LNCaP clone FGC (cell line): ENCODE data around the gene PRDM1.
A peak's percentile ranks its signal among the peaks of the same experiment; 100 is the strongest.

Experiments used
- DNase-seq: peaks from one replicate; pipeline ENCODE4 v3.0.0-alpha.2; 2011; ENCODE audit warnings: low read depth
- H3K4me3 ChIP-seq: 2 replicates; pipeline ENCODE4 v1.5.1; 2011; ENCODE audit warnings: mild to moderate bottlenecking, low read depth, low read length, control low read depth
- CTCF ChIP-seq: IDR thresholded peaks from 2 replicates; pipeline ENCODE4 v1.5.1; 2012; ENCODE audit warnings: mild to moderate bottlenecking; ENCODE audit not compliant: control insufficient read depth, insufficient read depth; ENCODE audit errors: extremely low read depth

Gene PRDM1

GRCh38 chr6:106069478-106069877, 16.7 kb upstream of the PRDM1 start:
- no peak for TF ChIP-seq CTCF
- H3K4me3 ChIP-seq: no peak overlapping the region
- DNase-seq: peak; percentile 94

- no peak overlapping the region for H3K4me3 ChIP-seq
- peak; percentile 84 for DNase-seq
- no peak for TF ChIP-seq CTCF
Observed at GRCh38 chr6:106070636-106071035, 15.5 kb upstream of the PRDM1 start.

- no peak for TF ChIP-seq CTCF
- DNase-seq: no peak
- no peak overlapping the region for H3K4me3 ChIP-seq
Observed at GRCh38 chr6:106072501-106073090, 13.5 kb upstream of the PRDM1 start.

GRCh38 chr6:106074146-106074545, 12.0 kb upstream of the PRDM1 start:
- DNase-seq: no peak
- TF ChIP-seq CTCF: no peak
- H3K4me3 ChIP-seq: no peak overlapping the region

GRCh38 chr6:106076139-106076538, 10.0 kb upstream of the PRDM1 start:
- no peak for TF ChIP-seq CTCF
- H3K4me3 ChIP-seq: no peak overlapping the region

GRCh38 chr6:106077170-106077569, 9.0 kb upstream of the PRDM1 start:
- no peak for TF ChIP-seq CTCF
- no peak overlapping the region for H3K4me3 ChIP-seq

More at GRCh38 chr6:106076139-106076538, 10.0 kb upstream of the PRDM1 start:
- no peak for DNase-seq

GRCh38 chr6:106077881-106078280, 8.3 kb upstream of the PRDM1 start:
- DNase-seq: no peak
- TF ChIP-seq CTCF: no peak
- H3K4me3 ChIP-seq: no peak overlapping the region

More at GRCh38 chr6:106077170-106077569, 9.0 kb upstream of the PRDM1 start:
- DNase-seq: no peak
